HepG2 (cell line): Measurements from ENCODE around the gene TF. TPM values are rescaled to one million over a fixed set of nuclear protein-coding genes. Genes with fewer than 3 reads are reported as not detected.

Experiments used
- CBX5 ChIP-seq: sonication (generic); formaldehyde crosslinking; IDR thresholded peaks from 2 replicates; pipeline ENCODE4 v1.4.0; 2020; ENCODE audit warnings: missing genetic modification reagents, borderline replicate concordance
- DPF2 ChIP-seq: sonication (generic); formaldehyde crosslinking; IDR thresholded peaks from 2 replicates; pipeline ENCODE4 v1.4.0; 2020; ENCODE audit warnings: mild to moderate bottlenecking, low read depth, missing genetic modification reagents, borderline replicate concordance
- ESRRA ChIP-seq: sonication (generic); formaldehyde crosslinking; IDR thresholded peaks from 2 replicates; pipeline ENCODE4 v1.5.1; 2020; ENCODE audit warnings: mild to moderate bottlenecking, low read depth, missing genetic modification reagents
- FLYWCH1 ChIP-seq: sonication (generic); formaldehyde crosslinking; IDR thresholded peaks from 2 replicates; pipeline ENCODE4 v1.8.1; 2023; ENCODE audit warnings: mild to moderate bottlenecking, missing genetic modification reagents
- GTF2F1 ChIP-seq: fragments of 150-350 bp; IDR thresholded peaks from 2 replicates; pipeline ENCODE4 v1.6.1; 2014; ENCODE audit warnings: low read length
- HDAC1 ChIP-seq: sonication (generic); formaldehyde crosslinking; IDR thresholded peaks from 2 replicates; pipeline ENCODE4 v1.5.1; 2020; ENCODE audit warnings: mild to moderate bottlenecking, missing genetic modification reagents
- KAT2B ChIP-seq: fragments of 150-350 bp; IDR thresholded peaks from 2 replicates; pipeline ENCODE4 v1.6.1; 2014; ENCODE audit warnings: low read depth, low read length, borderline replicate concordance
- MIER3 ChIP-seq: IDR thresholded peaks from 2 replicates; pipeline ENCODE4 v1.6.1; 2016; ENCODE audit warnings: missing compliant biosample characterization, borderline replicate concordance
- MLX ChIP-seq: IDR thresholded peaks from 2 replicates; pipeline ENCODE4 v1.6.1; 2016
- NPAS2 ChIP-seq: sonication (generic); formaldehyde crosslinking; IDR thresholded peaks from 2 replicates; pipeline ENCODE4 v1.8.0; 2022; ENCODE audit warnings: mild to moderate bottlenecking, missing genetic modification reagents, borderline replicate concordance
- RCOR2 ChIP-seq: IDR thresholded peaks from 2 replicates; pipeline ENCODE4 v1.6.1; 2016; ENCODE audit warnings: missing biosample characterization, missing genetic modification reagents
- SNAI1 ChIP-seq: sonication (generic); formaldehyde crosslinking; IDR thresholded peaks from 2 replicates; pipeline ENCODE4 v1.5.0; 2020; ENCODE audit warnings: mild to moderate bottlenecking, missing genetic modification reagents, borderline replicate concordance
- SOX13 ChIP-seq, 3 experiments: fragments of 450-650 bp in 1 of 3; sonication (generic) in 1 of 3; formaldehyde crosslinking in 1 of 3; IDR thresholded peaks in 2 of 3; conservative IDR thresholded peaks in 1 of 3; 2 replicates each; pipeline versions ENCODE4 v1.5.0 to v1.6.1; 2016 to 2020; ENCODE audit warnings: antibody characterized with exemption in 1 of 3, mild to moderate bottlenecking in 1 of 3, missing compliant biosample characterization in 1 of 3, missing genetic modification reagents in 1 of 3, moderate library complexity in 1 of 3
- TOPORS ChIP-seq: sonication (generic); formaldehyde crosslinking; IDR thresholded peaks from 2 replicates; pipeline ENCODE4 v1.8.0; 2023; ENCODE audit warnings: mild to moderate bottlenecking, missing genetic modification reagents
- ZNF17 ChIP-seq: sonication (generic); formaldehyde crosslinking; IDR thresholded peaks from 2 replicates; pipeline ENCODE4 v1.5.0; 2020; ENCODE audit warnings: mild to moderate bottlenecking, missing genetic modification reagents
- ZNF235 ChIP-seq: sonication (generic); formaldehyde crosslinking; IDR thresholded peaks from 2 replicates; pipeline ENCODE4 v1.8.1; 2023; ENCODE audit warnings: mild to moderate bottlenecking, missing genetic modification reagents, borderline replicate concordance
- ZNF282 ChIP-seq: fragments of 450-650 bp; IDR thresholded peaks from 2 replicates; pipeline ENCODE4 v1.6.1; 2018; ENCODE audit not compliant: partially characterized antibody
- ZNF354B ChIP-seq: sonication (generic); formaldehyde crosslinking; IDR thresholded peaks from 2 replicates; pipeline ENCODE4 v1.8.0; 2022; ENCODE audit warnings: mild to moderate bottlenecking, missing genetic modification reagents
- ZNF431 ChIP-seq: sonication (generic); formaldehyde crosslinking; IDR thresholded peaks from 2 replicates; pipeline ENCODE4 v1.9.0; 2022; ENCODE audit warnings: missing genetic modification reagents, low read depth, mild to moderate bottlenecking, borderline replicate concordance
- ZNF589 ChIP-seq: sonication (generic); formaldehyde crosslinking; conservative IDR thresholded peaks from 2 replicates; pipeline ENCODE4 v1.8.0; 2022; ENCODE audit warnings: mild to moderate bottlenecking, moderate library complexity, missing genetic modification reagents
- ZNF605 ChIP-seq: sonication (generic); formaldehyde crosslinking; IDR thresholded peaks from 2 replicates; pipeline ENCODE4 v1.8.0; 2022; ENCODE audit warnings: mild to moderate bottlenecking, missing genetic modification reagents
- ZNF670 ChIP-seq: sonication (generic); formaldehyde crosslinking; IDR thresholded peaks from 2 replicates; pipeline ENCODE4 v1.8.0; 2022; ENCODE audit warnings: mild to moderate bottlenecking, missing genetic modification reagents, borderline replicate concordance
- ZNF878 ChIP-seq: sonication (generic); formaldehyde crosslinking; IDR thresholded peaks from 2 replicates; pipeline ENCODE4 v1.8.1; 2023; ENCODE audit warnings: mild to moderate bottlenecking, missing genetic modification reagents, moderate library complexity
- polyA plus RNA-seq, 8 experiments: library from polyadenylated mRNA; depleted of rRNA in 3 of 8; stranded (reverse) in 7 of 8; unstranded in 1 of 8; fragments of >200 nt; fragmentation: Illumina TruSeq in 4 of 8; extraction: Trizol in 4 of 8; gene quantifications; 2 replicates each; pipeline versions ENCODE4 v1.2.1 to v1.2.3, GENCODE V29; 2011 to 2016; ENCODE audit warnings: low read depth in 4 of 8, missing spikeins in 1 of 8, mixed read lengths in 1 of 8; ENCODE audit not compliant: insufficient read depth in 1 of 8
- total RNA-seq, 5 experiments: library from RNA; depleted of rRNA; stranded (reverse); fragments of >200 nt; fragmentation: Illumina TruSeq; extraction: Trizol; gene quantifications; 2 replicates each; pipeline ENCODE4 v1.2.3, GENCODE V29; 2016; ENCODE audit warnings: low read depth in 1 of 5
- TF ChIP-seq, protein P1 (sequence below): sonication (generic); formaldehyde crosslinking; IDR thresholded peaks from 2 replicates; pipeline ENCODE4 v1.4.0; 2020; ENCODE audit warnings: missing genetic modification reagents, borderline replicate concordance
- TF ChIP-seq, protein P2 (sequence below): sonication (generic); formaldehyde crosslinking; IDR thresholded peaks from 2 replicates; pipeline ENCODE4 v1.4.0; 2020; ENCODE audit warnings: missing genetic modification reagents, borderline replicate concordance

TF gene
- total and polyA plus RNA-seq, 2 of the 13 experiments (the other 11 are each of a cell fraction or from before 2014, with no cell fraction given) = 10,074 to 11,821 TPM

- TF ChIP-seq, protein P1, sequence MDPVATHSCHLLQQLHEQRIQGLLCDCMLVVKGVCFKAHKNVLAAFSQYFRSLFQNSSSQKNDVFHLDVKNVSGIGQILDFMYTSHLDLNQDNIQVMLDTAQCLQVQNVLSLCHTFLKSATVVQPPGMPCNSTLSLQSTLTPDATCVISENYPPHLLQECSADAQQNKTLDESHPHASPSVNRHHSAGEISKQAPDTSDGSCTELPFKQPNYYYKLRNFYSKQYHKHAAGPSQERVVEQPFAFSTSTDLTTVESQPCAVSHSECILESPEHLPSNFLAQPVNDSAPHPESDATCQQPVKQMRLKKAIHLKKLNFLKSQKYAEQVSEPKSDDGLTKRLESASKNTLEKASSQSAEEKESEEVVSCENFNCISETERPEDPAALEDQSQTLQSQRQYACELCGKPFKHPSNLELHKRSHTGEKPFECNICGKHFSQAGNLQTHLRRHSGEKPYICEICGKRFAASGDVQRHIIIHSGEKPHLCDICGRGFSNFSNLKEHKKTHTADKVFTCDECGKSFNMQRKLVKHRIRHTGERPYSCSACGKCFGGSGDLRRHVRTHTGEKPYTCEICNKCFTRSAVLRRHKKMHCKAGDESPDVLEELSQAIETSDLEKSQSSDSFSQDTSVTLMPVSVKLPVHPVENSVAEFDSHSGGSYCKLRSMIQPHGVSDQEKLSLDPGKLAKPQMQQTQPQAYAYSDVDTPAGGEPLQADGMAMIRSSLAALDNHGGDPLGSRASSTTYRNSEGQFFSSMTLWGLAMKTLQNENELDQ = no peak
- TF ChIP-seq ZNF235 (CRISPR knock-in tag) (0 out of 2 replicates have a peak, but pooled peaks have one; percentile 18), KAT2B (no peak), RCOR2 (CRISPR knock-in tag) (no peak), ESRRA (CRISPR knock-in tag) (no peak), ZNF17 (CRISPR knock-in tag) (no peak), SOX13 (IDR thresholded peaks at IDR 0.05) (no peak), SOX13 (CRISPR knock-in tag; conservative IDR thresholded peaks at IDR 0.05 in 1 of 2, IDR thresholded peaks at IDR 0.05 in 1 of 2) (no peak), NPAS2 (CRISPR knock-in tag) (no peak), DPF2 (CRISPR knock-in tag) (no peak), GTF2F1 (no peak), ZNF431 (no peak), MLX (CRISPR knock-in tag) (no peak), ZNF670 (peak; percentile 49; the same call in 1 of the 2 replicates), FLYWCH1 (CRISPR knock-in tag) (no peak), CBX5 (no peak), SNAI1 (CRISPR knock-in tag) (no peak), HDAC1 (CRISPR knock-in tag) (no peak), TOPORS (CRISPR knock-in tag) (peak; percentile 27; the same call in 1 of the 2 replicates), ZNF589 (no peak), ZNF605 (CRISPR knock-in tag) (peak; percentile 36; the same call in 1 of the 2 replicates), ZNF354B (CRISPR knock-in tag) (0 out of 2 replicates have a peak, but pooled peaks have one; percentile 20), ZNF282 (no peak), ZNF878 (no peak), MIER3 (CRISPR knock-in tag) (no peak)
- TF ChIP-seq, protein P2, sequence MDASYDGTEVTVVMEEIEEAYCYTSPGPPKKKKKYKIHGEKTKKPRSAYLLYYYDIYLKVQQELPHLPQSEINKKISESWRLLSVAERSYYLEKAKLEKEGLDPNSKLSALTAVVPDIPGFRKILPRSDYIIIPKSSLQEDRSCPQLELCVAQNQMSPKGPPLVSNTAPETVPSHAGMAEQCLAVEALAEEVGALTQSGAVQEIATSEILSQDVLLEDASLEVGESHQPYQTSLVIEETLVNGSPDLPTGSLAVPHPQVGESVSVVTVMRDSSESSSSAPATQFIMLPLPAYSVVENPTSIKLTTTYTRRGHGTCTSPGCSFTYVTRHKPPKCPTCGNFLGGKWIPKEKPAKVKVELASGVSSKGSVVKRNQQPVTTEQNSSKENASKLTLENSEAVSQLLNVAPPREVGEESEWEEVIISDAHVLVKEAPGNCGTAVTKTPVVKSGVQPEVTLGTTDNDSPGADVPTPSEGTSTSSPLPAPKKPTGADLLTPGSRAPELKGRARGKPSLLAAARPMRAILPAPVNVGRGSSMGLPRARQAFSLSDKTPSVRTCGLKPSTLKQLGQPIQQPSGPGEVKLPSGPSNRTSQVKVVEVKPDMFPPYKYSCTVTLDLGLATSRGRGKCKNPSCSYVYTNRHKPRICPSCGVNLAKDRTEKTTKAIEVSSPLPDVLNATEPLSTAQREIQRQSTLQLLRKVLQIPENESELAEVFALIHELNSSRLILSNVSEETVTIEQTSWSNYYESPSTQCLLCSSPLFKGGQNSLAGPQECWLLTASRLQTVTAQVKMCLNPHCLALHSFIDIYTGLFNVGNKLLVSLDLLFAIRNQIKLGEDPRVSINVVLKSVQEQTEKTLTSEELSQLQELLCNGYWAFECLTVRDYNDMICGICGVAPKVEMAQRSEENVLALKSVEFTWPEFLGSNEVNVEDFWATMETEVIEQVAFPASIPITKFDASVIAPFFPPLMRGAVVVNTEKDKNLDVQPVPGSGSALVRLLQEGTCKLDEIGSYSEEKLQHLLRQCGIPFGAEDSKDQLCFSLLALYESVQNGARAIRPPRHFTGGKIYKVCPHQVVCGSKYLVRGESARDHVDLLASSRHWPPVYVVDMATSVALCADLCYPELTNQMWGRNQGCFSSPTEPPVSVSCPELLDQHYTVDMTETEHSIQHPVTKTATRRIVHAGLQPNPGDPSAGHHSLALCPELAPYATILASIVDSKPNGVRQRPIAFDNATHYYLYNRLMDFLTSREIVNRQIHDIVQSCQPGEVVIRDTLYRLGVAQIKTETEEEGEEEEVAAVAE (CRISPR knock-in tag) = no peak
Measured at GRCh38 chr3:133746712-133747066, 496 bp downstream of the TF start (continued).
